Nephron progenitor cell (in vitro differentiated cells): Measurements from ENCODE around the gene SUPT20H.

Experiments
- DNase-seq: peaks from one replicate; pipeline ENCODE4 v3.0.0; 2021
- H3K27ac Mint-ChIP-seq: 2 replicates; pipeline ENCODE4 v1.8.0; 2021; ENCODE audit warnings: mild to moderate bottlenecking, moderate library complexity, mixed read lengths
- H3K27me3 Mint-ChIP-seq: 2 replicates; pipeline ENCODE4 v1.8.0; 2021; ENCODE audit warnings: mild to moderate bottlenecking, low read depth, mixed read lengths; ENCODE audit not compliant: poor library complexity
- H3K36me3 Mint-ChIP-seq: 2 replicates; pipeline ENCODE4 v1.8.0; 2021; ENCODE audit warnings: low read depth, mixed read lengths
- H3K4me1 Mint-ChIP-seq: 2 replicates; pipeline ENCODE4 v1.8.0; 2021; ENCODE audit warnings: mixed read lengths
- H3K4me3 Mint-ChIP-seq: 2 replicates; pipeline ENCODE4 v1.8.0; 2021; ENCODE audit warnings: mild to moderate bottlenecking, moderate library complexity, mixed read lengths
- H3K9me3 Mint-ChIP-seq: 2 replicates; pipeline ENCODE4 v1.8.0; 2021; ENCODE audit warnings: mild to moderate bottlenecking, moderate library complexity, mixed read lengths
- TF ChIP-seq, protein P1 (sequence below): fragments of 200-600 bp; sonication (generic); IDR thresholded peaks from 2 replicates; pipeline ENCODE4 v1.5.0; 2021; ENCODE audit warnings: antibody characterized with exemption

SUPT20H gene

DNA sequence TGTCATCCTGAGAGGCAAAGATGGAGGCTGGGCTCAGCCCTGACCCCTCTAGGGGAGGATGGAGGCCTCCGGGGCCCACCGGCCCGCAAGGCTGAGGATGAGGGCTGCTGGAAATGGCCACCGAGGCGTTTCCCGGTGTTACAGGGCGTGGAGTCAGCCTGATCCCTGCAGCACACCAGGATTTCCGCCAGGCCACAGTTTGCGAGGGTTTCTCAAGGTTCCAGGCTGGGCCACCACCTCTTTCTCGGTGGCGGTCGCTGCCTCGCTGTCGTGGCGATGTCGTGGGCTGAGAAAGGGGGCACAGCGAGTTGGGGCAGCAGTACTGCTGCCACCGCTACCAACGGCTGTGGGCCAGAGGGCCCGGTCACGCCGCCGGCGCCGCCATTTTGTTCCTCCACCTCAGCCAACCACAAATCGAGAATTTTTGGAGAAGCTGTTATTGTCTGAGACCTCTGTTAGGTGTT lies 45.8 kb upstream of the SUPT20H start, which contains the start of gene CSNK1A1L:
Gene CSNK1A1L, minus strand, starts transcription at position 414 of the 464 bp plus-strand sequence. Its CDS starts 408 bp downstream, at position 6.
- no peaks in the 10 kb centered on the region for H3K27me3 Mint-ChIP-seq
- H3K4me1 Mint-ChIP-seq: peaks cover 6% of the 10 kb centered on the region
- H3K27ac Mint-ChIP-seq: no peak within 1 kb of the TSS
- H3K36me3 Mint-ChIP-seq: no peaks in the 10 kb centered on the region
- H3K4me3 Mint-ChIP-seq: no peak within 1 kb of the TSS
- TF ChIP-seq, protein P1, sequence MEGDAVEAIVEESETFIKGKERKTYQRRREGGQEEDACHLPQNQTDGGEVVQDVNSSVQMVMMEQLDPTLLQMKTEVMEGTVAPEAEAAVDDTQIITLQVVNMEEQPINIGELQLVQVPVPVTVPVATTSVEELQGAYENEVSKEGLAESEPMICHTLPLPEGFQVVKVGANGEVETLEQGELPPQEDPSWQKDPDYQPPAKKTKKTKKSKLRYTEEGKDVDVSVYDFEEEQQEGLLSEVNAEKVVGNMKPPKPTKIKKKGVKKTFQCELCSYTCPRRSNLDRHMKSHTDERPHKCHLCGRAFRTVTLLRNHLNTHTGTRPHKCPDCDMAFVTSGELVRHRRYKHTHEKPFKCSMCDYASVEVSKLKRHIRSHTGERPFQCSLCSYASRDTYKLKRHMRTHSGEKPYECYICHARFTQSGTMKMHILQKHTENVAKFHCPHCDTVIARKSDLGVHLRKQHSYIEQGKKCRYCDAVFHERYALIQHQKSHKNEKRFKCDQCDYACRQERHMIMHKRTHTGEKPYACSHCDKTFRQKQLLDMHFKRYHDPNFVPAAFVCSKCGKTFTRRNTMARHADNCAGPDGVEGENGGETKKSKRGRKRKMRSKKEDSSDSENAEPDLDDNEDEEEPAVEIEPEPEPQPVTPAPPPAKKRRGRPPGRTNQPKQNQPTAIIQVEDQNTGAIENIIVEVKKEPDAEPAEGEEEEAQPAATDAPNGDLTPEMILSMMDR: no peak
- DNase-seq: no peak
- H3K9me3 Mint-ChIP-seq: no peaks in the 10 kb centered on the region

DNA sequence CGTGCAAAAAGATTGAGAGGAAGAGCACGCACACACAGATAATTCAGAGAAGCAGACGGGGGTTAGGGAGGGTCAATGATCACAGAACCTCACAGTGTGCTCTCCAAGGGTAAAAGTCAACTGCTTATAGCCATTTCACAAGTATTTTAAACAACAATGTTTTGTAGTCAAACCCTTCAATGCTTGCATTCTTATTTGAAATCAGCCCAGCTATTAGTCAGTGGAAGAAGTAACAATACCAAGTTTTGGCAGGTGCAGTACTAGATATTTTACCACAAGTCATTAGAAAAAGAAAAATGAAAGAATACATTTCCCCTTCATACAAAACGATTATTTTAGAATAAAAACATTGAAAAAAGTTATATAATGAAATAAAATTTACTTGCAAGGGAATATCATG lies 43.4 kb upstream of the SUPT20H start:
- Mint-ChIP-seq H3K9me3 (no peaks in the 10 kb centered on the region), H3K4me3 (no peak overlapping the region), H3K4me1 (peaks cover 6% of the 10 kb centered on the region), H3K36me3 (no peaks in the 10 kb centered on the region), H3K27me3 (no peaks in the 10 kb centered on the region), H3K27ac (no peak overlapping the region)
- TF ChIP-seq, protein P1: no peak
- DNase-seq: no peak

DNA sequence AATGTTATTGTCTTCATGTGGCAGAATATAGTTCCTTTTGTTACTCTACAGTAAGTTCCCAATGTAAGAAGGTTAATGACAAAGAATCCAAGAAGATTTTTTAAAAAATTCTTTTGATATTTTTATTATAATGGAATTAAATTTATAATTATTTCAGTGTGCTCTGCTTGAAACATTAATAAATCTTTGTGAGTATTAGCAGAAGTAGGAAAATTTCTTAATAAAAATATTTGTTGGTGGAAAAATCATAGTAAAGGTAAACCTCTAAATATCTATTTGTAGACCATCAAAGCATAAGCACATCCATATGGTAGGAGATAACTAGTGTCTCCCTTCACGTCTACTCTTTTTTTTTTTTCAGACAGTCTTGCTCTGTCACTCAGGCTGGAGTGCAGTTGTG lies 41.7 kb upstream of the SUPT20H start:
- no peaks in the 10 kb centered on the region for H3K27me3 Mint-ChIP-seq

DNA sequence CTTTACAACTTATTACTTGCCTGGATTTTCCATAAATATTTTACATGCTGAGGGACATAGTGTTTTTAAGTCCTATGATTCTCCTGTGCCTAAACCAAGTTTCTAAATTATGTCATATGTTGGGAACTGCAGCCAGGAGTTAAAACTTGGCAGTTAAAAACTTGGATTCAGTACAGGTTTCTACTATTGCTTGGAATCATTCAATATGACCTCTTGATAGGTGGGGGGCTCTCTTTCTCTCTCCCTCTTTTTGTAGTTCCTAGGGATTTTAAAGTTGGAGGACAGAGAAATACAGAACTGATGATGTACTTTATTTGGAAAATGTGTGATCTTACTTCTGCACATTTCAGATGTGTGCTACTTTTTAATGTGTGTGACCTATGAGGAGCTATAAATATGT lies 41.2 kb upstream of the SUPT20H start:
- no peak for DNase-seq
- peaks cover 6% of the 10 kb centered on the region for H3K4me1 Mint-ChIP-seq
- H3K27ac Mint-ChIP-seq: no peak overlapping the region
- H3K9me3 Mint-ChIP-seq: no peaks in the 10 kb centered on the region
- H3K36me3 Mint-ChIP-seq: no peaks in the 10 kb centered on the region
- TF ChIP-seq, protein P1: no peak
- H3K4me3 Mint-ChIP-seq: no peak overlapping the region
- no peaks in the 10 kb centered on the region for H3K27me3 Mint-ChIP-seq

More for the DNA sequence above, 41.7 kb upstream of the SUPT20H start:
- TF ChIP-seq, protein P1: no peak
- H3K4me1 Mint-ChIP-seq: peaks cover 6% of the 10 kb centered on the region
- H3K27ac Mint-ChIP-seq: no peak overlapping the region
- DNase-seq: no peak
- no peaks in the 10 kb centered on the region for H3K36me3 Mint-ChIP-seq
- H3K4me3 Mint-ChIP-seq: no peak overlapping the region
- H3K9me3 Mint-ChIP-seq: no peaks in the 10 kb centered on the region

DNA sequence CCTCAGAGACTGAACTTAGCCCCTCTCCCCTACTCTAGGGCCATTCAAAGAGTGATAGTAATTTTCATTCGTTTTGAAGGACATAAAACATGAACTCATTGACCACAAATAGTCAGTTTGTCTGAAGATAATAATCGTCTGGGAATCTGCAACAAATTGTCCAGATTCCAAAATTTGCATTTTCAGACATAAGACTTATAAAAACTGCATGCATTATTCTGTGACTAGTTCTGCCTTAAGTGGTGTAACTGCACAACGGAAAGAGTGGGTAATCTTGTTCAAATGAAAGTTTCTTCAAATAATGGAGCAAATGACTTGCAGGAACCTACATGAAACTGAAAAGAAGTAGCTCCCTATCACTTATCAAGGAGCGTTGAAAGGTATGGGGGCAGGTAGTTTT lies 37.6 kb upstream of the SUPT20H start:
- Mint-ChIP-seq H3K27me3 (no peaks in the 10 kb centered on the region), H3K27ac (no peak overlapping the region), H3K9me3 (no peaks in the 10 kb centered on the region), H3K4me3 (no peak overlapping the region), H3K36me3 (no peaks in the 10 kb centered on the region), H3K4me1 (peaks cover 5% of the 10 kb centered on the region)
- DNase-seq: no peak
- TF ChIP-seq, protein P1: no peak

DNA sequence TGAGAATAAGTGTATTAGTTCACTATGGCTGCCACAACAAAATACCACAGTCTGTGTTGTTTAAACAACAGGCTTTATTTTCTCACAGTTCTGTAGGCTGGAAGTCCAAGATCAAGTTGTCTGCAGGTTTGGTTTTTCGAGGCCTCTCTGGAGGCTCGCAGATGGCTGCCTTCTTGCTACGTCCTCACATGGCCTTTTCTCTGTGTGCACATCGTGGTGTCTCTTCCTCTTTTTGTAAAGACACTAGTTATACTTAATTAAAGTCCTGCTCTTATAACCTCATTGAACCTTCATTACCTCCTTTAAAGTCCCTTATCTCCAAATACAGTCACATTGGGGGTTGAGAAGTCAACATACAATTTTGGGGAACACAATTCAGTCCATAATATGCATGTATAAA lies 35.4 kb upstream of the SUPT20H start:
- no peak overlapping the region for H3K27ac Mint-ChIP-seq
- H3K9me3 Mint-ChIP-seq: no peaks in the 10 kb centered on the region
- H3K36me3 Mint-ChIP-seq: no peaks in the 10 kb centered on the region
- H3K4me1 Mint-ChIP-seq: peaks cover 5% of the 10 kb centered on the region
- DNase-seq: no peak
- no peaks in the 10 kb centered on the region for H3K27me3 Mint-ChIP-seq
- no peak overlapping the region for H3K4me3 Mint-ChIP-seq
- TF ChIP-seq, protein P1: no peak
